PC-9 (cell line): ENCODE measurements around the gene GLB1L. TPM values are rescaled to one million over a fixed set of nuclear protein-coding genes. Genes with fewer than 3 reads are reported as not detected.

Source experiments
- Bru-seq: library from RNA; stranded (reverse); fragments of 400-500 nt; gene quantifications from one replicate; lab custom pipeline; 2021; lab: Mats Ljungman, UMichigan
- BruChase-seq, 2 experiments: library from RNA; stranded (reverse); fragments of 400-500 nt; gene quantifications; one replicate each; lab custom pipeline; 2021; lab: Mats Ljungman, UMichigan
- BruUV-seq: library from RNA; stranded (reverse); fragments of 400-500 nt; replicated peaks from 2 replicates; lab custom pipeline; 2021; lab: Mats Ljungman, UMichigan
- CTCF ChIA-PET: fragments of 300-600 bp; sonication (Branson Sonifier 250); formaldehyde crosslinking; loops from one replicate; lab custom pipeline; 2022; ENCODE audit warnings: antibody characterized with exemption; lab: Charles Lee
- POLR2A ChIA-PET: fragments of 300-600 bp; sonication (Branson Sonifier 250); formaldehyde crosslinking; loops from one replicate; lab custom pipeline; 2022; ENCODE audit warnings: antibody characterized with exemption; ENCODE audit not compliant: unreplicated experiment; lab: Charles Lee
- DNase-seq, 2 experiments: peaks; one replicate each; pipeline versions ENCODE4 v3.0.0 to v3.0.0-alpha.2; 2015 to 2022; ENCODE audit warnings: mixed read lengths in 1 of 2
- H2AFZ ChIP-seq: fragments of 200-600 bp; sonication (generic); 2 replicates; pipeline ENCODE4 v1.8.1; 2017; ENCODE audit warnings: antibody characterized with exemption
- H3F3A ChIP-seq: fragments of 200-600 bp; sonication (generic); 2 replicates; pipeline ENCODE4 v1.8.1; 2017; ENCODE audit warnings: antibody characterized with exemption, mild to moderate bottlenecking, low read depth; ENCODE audit not compliant: insufficient read depth
- H3K27ac ChIP-seq: fragments of 200-600 bp; sonication (generic); 2 replicates; pipeline ENCODE4 v1.6.1; 2016; ENCODE audit warnings: mixed run types
- H3K27me3 ChIP-seq: fragments of 200-600 bp; sonication (generic); 2 replicates; pipeline ENCODE4 v1.6.1; 2016; ENCODE audit warnings: low read depth, mixed run types; ENCODE audit not compliant: insufficient read depth
- H3K36me3 ChIP-seq: fragments of 200-600 bp; sonication (generic); 2 replicates; pipeline ENCODE4 v1.6.1; 2016; ENCODE audit warnings: low read depth, mixed run types
- H3K4me1 ChIP-seq: fragments of 200-600 bp; sonication (generic); replicated peaks from 2 replicates; pipeline ENCODE4 v1.6.1; 2016; ENCODE audit warnings: mixed run types; ENCODE audit not compliant: insufficient read depth
- H3K4me2 ChIP-seq: fragments of 200-600 bp; sonication (generic); 2 replicates; pipeline ENCODE4 v1.6.1; 2017; ENCODE audit warnings: mixed run types
- H3K4me3 ChIP-seq: fragments of 200-600 bp; sonication (generic); 2 replicates; pipeline ENCODE4 v1.6.1; 2016; ENCODE audit warnings: mixed run types
- H3K79me2 ChIP-seq: fragments of 200-600 bp; sonication (generic); 2 replicates; pipeline ENCODE4 v1.6.1; 2017; ENCODE audit warnings: low read depth, mixed run types
- H3K9me2 ChIP-seq: fragments of 200-600 bp; sonication (generic); 2 replicates; pipeline ENCODE4 v1.8.1; 2017; ENCODE audit warnings: mild to moderate bottlenecking; ENCODE audit not compliant: insufficient read depth
- H3K9me3 ChIP-seq: fragments of 200-600 bp; sonication (generic); 2 replicates; pipeline ENCODE4 v1.8.1; 2016; ENCODE audit warnings: low read depth; ENCODE audit not compliant: insufficient read depth
- H4K20me1 ChIP-seq: fragments of 200-600 bp; sonication (generic); 2 replicates; pipeline ENCODE4 v1.8.1; 2017; ENCODE audit not compliant: insufficient read depth
- CTCF ChIP-seq: fragments of 200-600 bp; sonication (generic); conservative IDR thresholded peaks from 2 replicates; pipeline ENCODE4 v1.6.1; 2017; ENCODE audit warnings: mixed run types, antibody characterized with exemption, mild to moderate bottlenecking, moderate library complexity
- EZH2 ChIP-seq: fragments of 200-600 bp; sonication (generic); IDR thresholded peaks from 2 replicates; pipeline ENCODE4 v1.8.0; 2017; ENCODE audit warnings: antibody characterized with exemption, low read depth
- intact Hi-C: fragments of 100-400 bp; cut with micrococcal nuclease; formaldehyde crosslinking; loops from one replicate; pipeline ENCODE4 v1.10.0; 2022; ENCODE audit not compliant: unreplicated experiment
- long read RNA-seq: library from polyadenylated mRNA; stranded (forward); transcript quantifications from one replicate; pipeline ENCODE4 v2.0.0, GENCODE V29; 2022
- total RNA-seq: library from RNA; stranded (reverse); gene quantifications from 2 replicates; pipeline ENCODE4 v1.2.3, GENCODE V29; 2021

The GLB1L gene
- total RNA-seq = 7.9 and 10.8 TPM in 2 replicates
- percentile 46 among the genes with signal in this experiment for Bru-seq, nascent RNA
- percentile 42 among the genes with signal in this experiment for BruChase-seq, experiment 1, labeled RNA remaining after a 2-hour chase
- percentile 49 among the genes with signal in this experiment for BruChase-seq, experiment 2, labeled RNA remaining after a 6-hour chase
- long read RNA-seq, partial matches to known transcripts = 1 of 8 reads
- long read RNA-seq, other reads (novel, unspliced or antisense) = 5 of 8 reads

GRCh38 chr2:219245148-219245898 lies at the start of gene GLB1L, which contains the start of gene STK16:
GLB1L (minus strand) TSS chr2:219245444; CDS start chr2:219243573, 1,871 bp downstream.
STK16 (plus strand) TSS chr2:219245479; CDS start chr2:219246000, 521 bp downstream.
- intact Hi-C loops = no loop called here
- Histone ChIP-seq H3K27me3 (no peaks in the 10 kb centered on the region), H3F3A (peaks cover 30% of the 10 kb centered on the region), H3K36me3 (0 out of 2 replicates have a peak, but pooled peaks cover 3% of the 10 kb centered on the region), H3K27ac (peak within 1 kb of the TSS; percentile 41; the same call in 1 of the 2 replicates), H2AFZ (peak within 1 kb of the TSS; percentile 95), H3K4me3 (peak within 1 kb of the TSS; percentile 85), H3K4me1 (peaks cover 45% of the 10 kb centered on the region), H4K20me1 (no peaks in the 10 kb centered on the region), H3K9me3 (no peaks in the 10 kb centered on the region), H3K79me2 (peaks cover 28% of the 10 kb centered on the region), H3K9me2 (no peaks in the 10 kb centered on the region), H3K4me2 (peak within 1 kb of the TSS; percentile 87)
- TF ChIP-seq EZH2 = no peak
- no peak for TF ChIP-seq CTCF
- ChIA-PET CTCF (interaction anchor here (0.7 kb wide), 1 partner anchor 391 kb away, joined by 3 read pairs; no protein-coding TSS in a partner anchor), POLR2A (interaction anchor here (0.5 to 0.8 kb wide), 6 partner anchors 39 to 352 kb away, joined by 4 to 8 read pairs (median 4); no protein-coding TSS in a partner anchor)
- peak; percentile 70 to 89 for DNase-seq
- BruUV-seq = no TSS peak

- H3K79me2 ChIP-seq = no peaks in the 10 kb centered on the region
- H3K9me3 ChIP-seq = no peaks in the 10 kb centered on the region
- BruUV-seq = no TSS peak
- no peaks in the 10 kb centered on the region for H3K36me3 ChIP-seq
- DNase-seq = peak; percentile 65 to 91
- peak overlapping the region; percentile 76 for H3K4me2 ChIP-seq
- H3K27ac ChIP-seq = no peak overlapping the region
- no peaks in the 10 kb centered on the region for H4K20me1 ChIP-seq
- ChIA-PET CTCF (interaction anchor here (0.5 to 2.3 kb wide), 17 partner anchors 14 to 391 kb away, joined by 3 to 13 read pairs (median 5); partner anchors contain the start of genes ANKZF1, ATG9A, CNPPD1 and DNAJB2), POLR2A (interaction anchor here (0.6 to 0.9 kb wide), 3 partner anchors 46 to 118 kb away, joined by 3 to 7 read pairs (median 4); partner anchors contain the start of genes CNPPD1, GLB1L and STK16)
- H3K4me1 ChIP-seq = peaks cover 7% of the 10 kb centered on the region
- peaks cover 7% of the 10 kb centered on the region for H3K27me3 ChIP-seq
- no peaks in the 10 kb centered on the region for H3F3A ChIP-seq
- TF ChIP-seq CTCF (peak; percentile 87), EZH2 (no peak)
- peak overlapping the region; percentile 61; the same call in 1 of the 2 replicates for H3K4me3 ChIP-seq
- H2AFZ ChIP-seq = peak overlapping the region; percentile 79
- no peaks in the 10 kb centered on the region for H3K9me2 ChIP-seq
- intact Hi-C loops = loop anchor here (1.0 to 5.0 kb wide), 8 partner anchors 15 to 238 kb away; partner anchors contain the start of genes ABCB6, ANKZF1, ATG9A and CNPPD1
These were observed 49.4 kb upstream of the GLB1L start for GRCh38 chr2:219294356-219295351.
